HL-60 (cell line): ENCODE results near the gene STARD10.

Source experiments
- POLR2AphosphoS5 ChIP-seq: IDR thresholded peaks from 2 replicates; pipeline ENCODE4 v1.6.1; 2012; ENCODE audit warnings: low read depth
- TF ChIP-seq, protein P1 (sequence below): IDR thresholded peaks from one replicate; pipeline ENCODE4 v1.5.1; 2011; ENCODE audit warnings: low read length, control low read depth, inconsistent platforms; ENCODE audit not compliant: insufficient read depth

GRCh38 chr11:72727521-72727920 lies 66.3 kb downstream of the STARD10 start:
- no peak for TF ChIP-seq POLR2AphosphoS5
- TF ChIP-seq, protein P1, sequence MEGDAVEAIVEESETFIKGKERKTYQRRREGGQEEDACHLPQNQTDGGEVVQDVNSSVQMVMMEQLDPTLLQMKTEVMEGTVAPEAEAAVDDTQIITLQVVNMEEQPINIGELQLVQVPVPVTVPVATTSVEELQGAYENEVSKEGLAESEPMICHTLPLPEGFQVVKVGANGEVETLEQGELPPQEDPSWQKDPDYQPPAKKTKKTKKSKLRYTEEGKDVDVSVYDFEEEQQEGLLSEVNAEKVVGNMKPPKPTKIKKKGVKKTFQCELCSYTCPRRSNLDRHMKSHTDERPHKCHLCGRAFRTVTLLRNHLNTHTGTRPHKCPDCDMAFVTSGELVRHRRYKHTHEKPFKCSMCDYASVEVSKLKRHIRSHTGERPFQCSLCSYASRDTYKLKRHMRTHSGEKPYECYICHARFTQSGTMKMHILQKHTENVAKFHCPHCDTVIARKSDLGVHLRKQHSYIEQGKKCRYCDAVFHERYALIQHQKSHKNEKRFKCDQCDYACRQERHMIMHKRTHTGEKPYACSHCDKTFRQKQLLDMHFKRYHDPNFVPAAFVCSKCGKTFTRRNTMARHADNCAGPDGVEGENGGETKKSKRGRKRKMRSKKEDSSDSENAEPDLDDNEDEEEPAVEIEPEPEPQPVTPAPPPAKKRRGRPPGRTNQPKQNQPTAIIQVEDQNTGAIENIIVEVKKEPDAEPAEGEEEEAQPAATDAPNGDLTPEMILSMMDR: no peak
